ENCODE results near the gene RBM26.

Gene RBM26, protein sequence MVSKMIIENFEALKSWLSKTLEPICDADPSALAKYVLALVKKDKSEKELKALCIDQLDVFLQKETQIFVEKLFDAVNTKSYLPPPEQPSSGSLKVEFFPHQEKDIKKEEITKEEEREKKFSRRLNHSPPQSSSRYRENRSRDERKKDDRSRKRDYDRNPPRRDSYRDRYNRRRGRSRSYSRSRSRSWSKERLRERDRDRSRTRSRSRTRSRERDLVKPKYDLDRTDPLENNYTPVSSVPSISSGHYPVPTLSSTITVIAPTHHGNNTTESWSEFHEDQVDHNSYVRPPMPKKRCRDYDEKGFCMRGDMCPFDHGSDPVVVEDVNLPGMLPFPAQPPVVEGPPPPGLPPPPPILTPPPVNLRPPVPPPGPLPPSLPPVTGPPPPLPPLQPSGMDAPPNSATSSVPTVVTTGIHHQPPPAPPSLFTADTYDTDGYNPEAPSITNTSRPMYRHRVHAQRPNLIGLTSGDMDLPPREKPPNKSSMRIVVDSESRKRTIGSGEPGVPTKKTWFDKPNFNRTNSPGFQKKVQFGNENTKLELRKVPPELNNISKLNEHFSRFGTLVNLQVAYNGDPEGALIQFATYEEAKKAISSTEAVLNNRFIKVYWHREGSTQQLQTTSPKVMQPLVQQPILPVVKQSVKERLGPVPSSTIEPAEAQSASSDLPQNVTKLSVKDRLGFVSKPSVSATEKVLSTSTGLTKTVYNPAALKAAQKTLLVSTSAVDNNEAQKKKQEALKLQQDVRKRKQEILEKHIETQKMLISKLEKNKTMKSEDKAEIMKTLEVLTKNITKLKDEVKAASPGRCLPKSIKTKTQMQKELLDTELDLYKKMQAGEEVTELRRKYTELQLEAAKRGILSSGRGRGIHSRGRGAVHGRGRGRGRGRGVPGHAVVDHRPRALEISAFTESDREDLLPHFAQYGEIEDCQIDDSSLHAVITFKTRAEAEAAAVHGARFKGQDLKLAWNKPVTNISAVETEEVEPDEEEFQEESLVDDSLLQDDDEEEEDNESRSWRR

DNA sequence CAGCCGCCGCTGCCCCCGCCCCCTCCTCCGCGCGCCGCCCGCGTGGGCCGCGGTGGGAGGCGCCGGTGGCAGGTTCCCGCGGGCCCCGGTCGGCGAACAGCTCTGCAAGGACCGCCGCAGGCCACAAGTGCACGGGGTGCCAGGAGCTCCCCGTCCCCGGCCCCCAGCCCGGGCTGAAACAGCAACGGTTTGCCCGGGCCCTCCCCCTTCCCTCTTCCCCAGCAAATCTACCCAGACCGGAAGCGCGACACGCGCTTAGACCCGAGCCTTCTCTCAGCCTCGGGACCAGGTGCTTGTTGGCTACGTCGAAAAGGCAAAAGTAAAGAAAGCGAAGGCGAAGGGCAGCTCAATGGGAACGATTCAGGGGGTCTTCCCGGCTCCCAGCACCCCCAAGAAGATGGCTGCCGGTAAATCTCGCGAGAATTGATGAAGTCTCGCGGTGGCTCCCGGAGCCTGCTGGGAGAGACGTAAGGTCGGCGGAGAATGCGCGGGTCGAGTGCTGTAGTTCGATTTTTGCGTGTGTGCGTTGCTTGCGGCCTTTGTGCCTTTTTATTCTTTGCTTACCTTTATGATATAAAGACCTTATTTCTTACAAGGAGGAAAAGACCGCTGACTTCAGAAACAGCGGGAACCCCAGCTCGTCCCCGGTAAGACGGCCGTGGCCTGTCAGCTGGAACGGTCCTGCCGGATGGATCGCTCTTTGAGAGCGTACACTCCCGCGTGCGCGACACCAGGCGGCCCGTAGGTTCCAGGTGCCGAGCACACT lies at the start of gene RBM26:
TSS of gene RBM26 (minus strand) at position 425 of the 766 bp plus-strand sequence. CDS start 481 bp downstream, outside the sequence.
- DNase-seq = peak; percentile 98 to 99 (median 99)

DNA sequence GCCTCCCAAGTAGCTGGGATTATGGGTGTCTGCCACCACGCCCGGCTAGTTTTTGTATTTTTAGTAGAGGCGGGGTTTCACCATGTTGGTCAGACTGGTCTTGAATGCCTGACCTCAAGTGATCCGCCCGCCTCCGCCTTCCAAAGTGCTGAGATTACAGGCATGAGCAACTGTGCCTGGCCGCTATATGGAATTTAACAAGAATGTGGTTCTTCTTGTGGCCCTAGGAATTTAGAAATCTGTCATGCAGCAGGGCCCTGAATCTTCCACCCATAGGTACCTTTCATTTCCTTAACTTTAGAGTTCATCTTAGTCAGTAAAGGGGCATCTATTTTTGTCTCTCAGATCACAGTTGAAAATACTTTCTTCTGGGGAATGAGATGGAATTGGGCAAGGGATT lies 49.3 kb upstream of the RBM26 start:
- DNase-seq = no peak

DNA sequence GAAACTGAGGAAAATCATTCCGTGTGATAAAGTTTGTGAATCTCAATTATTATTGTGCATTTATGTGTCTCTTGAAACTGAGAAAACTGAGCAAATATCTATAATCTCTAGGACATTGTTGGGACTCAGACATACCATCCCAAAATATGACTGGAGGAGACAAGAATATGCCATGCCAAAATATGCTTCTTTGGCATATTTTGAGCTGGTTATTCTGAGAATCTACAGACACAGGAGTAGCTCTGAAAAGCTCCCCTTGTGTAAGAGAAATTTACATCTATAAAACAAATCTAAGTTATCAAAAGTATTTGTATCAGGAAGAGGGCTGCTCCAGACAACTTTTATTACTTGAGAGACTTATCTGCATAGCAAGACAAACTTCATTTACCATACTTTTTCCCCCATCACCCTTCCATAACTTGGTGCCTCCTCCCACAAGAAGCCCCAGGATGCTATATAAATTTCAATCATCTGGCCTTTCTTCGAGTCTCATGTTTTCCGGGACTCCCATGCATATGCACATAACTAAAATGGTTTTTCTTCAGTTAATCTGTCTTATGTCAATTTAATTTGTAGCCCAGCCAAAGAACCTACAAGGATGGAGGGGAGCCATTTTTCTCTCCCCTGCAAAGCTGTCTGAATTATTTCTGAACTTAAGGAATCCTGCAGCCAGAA lies 46.3 kb upstream of the RBM26 start:
- no peak for DNase-seq

DNA sequence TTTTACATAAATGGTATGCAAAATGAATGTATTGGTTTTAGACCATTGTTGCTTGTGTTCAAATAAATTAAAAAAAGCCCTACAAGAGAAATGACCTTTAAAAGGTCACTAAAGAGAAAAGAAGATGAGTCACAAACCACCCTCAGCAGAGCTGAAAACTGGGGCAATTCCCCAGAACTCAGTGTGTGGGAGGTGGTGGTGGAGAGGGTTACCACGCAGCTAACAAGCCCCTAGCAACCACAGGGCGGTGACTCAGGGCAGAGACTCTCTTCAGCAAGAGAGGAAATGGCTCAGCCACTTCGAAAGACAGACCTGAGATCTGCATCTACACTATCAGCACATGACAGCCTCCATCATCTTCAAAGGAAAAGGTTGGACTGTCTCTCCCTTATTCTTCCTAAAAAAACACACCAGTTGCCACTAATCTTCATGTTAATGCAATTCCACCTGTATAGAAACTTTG lies 45.5 kb upstream of the RBM26 start:
- no peak for DNase-seq

DNA sequence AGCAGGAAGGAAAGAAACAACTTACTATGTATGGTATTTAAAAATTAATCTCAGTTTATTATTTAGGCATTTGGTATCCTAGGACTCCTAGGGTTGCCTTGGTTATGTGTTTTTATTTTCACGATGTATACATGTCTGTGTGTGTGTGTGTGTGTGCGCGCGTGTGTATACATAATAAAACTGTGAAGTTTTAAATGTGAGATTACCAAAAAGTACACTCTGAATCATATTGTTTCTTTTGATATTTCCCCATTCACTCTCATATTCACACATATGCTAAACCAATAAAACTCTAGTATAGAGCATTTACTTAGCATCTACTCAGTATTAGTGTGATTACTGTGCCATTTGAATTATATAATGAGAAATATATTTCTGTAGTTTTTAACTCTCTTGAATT lies 44.1 kb upstream of the RBM26 start:
- DNase-seq = no peak

DNA sequence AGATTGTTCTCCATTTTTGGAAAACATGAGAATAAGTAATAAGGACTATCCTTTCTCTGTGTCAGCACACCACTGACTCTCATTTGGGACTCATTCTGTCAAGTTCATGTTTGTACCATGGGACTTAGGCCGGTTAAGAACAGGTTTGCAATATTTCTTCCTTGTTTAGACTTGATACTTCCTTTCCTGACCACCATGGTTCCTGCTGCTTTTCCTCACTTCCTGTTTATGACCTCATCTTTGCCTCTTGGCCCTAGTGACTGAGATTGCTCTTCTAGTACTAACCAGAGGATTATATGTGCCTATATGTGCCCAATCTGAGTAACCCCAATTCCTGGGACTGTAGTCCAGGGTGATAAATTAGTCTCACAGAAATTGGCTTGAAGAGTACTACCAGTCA lies 42.4 kb upstream of the RBM26 start:
- DNase-seq = no peak

DNA sequence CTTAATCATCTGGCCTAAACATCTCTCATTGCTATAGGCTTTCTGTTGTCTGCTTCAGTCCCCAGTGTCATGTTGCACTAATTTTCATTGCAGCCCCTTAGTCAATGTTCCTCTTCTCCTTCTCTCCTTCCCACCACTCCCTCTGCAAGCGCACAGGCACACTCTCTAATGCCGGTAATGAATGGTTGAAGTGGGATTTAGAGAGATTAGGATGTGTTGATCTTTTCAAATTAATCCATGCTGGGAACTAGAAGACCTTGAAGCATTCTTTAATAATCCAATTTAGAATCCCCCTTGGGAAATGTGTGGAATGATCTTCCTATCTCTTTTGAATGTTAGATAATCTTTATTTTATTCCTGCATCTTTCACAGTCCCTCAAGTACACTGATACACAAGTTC lies 41.7 kb upstream of the RBM26 start:
- DNase-seq = no peak

DNA sequence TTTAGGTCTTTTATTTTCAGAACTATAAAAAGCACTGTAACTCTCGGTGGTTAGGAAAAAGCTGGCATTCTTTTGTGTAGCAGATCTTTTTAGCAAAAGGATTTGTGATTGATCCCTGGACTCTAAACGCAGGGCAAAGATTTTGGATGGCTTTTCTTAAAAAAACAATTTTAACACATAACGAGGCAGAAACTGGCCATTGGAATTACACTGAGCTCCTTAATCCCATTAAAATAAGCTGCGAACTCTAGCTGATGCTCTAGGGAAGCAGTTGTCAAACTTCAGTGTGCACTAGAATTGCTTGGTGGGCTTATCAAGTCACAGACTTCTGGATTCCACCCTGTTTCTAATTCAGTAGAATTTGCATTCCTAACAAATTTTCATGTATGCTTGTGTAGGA lies 41.1 kb upstream of the RBM26 start:
- DNase-seq = no peak

DNA sequence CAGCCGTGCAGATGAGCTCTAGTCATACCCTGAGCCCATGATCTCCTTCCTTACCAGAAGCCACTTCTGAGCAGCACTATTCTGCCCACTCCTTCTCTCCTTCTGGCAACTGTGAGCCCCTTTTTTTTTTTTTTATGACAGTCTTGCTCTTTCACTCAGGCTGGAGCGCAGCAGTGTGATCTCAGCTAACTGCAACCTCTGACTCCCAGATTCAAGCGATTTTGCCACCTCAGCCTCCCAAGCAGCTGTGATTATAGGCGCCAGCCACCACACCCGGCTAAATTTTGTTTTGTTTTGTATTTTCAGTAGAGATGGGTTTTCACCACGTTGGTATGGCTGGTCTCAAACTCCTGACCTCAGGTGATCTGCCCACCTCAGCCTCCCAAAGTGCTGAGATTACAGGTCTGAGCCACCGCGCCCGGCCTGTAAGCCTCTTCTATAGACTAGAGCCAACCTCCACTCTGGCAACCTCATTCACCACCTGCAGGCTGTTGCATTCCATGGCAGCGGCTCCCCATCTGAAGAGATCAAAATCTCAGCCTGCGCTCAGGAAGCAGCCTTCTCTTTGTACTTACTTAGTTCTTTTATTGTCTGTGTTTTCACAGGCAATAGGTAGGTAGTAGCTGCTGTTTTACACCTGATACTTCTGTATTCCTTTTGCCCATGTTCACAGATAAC lies 40.1 kb upstream of the RBM26 start:
- no peak for DNase-seq

DNA sequence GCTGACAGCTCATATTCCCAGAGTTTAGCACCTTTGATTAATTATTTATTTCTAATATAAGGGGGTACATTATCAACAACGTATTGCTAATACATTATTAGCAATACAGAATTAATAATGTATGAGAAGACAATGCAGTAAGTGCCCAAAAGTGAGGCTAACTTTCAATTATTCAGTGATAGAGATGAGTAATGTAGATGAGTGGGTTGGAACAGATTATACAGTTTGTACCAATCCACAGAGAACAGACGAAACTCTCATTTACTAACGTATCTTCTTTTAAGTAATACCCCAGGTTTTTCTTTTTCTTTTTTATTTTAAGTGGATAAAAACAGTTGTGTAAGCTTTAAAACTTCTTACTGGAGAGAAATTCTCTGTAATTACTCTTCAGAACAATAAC lies 36.7 kb upstream of the RBM26 start:
- no peak for DNase-seq

DNA sequence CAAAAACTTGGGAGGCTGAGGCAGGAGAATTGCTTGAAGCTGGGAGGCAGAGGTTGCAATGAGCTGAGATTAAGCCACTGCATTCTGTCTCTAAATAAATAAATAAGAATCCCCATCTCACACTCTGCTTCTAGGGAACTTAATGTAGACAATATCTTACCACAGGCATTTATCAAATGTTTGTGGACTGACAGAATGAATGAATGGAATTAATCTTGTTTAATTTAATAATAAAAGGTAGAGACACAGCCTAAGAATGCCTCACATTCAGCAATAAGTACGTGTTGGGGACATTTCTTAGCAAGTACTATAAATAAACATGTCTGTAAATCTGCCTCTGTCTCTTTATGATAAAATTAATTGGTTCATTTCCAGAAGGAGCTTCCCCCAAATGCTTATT lies 36.2 kb upstream of the RBM26 start:
- no peak for DNase-seq

DNA sequence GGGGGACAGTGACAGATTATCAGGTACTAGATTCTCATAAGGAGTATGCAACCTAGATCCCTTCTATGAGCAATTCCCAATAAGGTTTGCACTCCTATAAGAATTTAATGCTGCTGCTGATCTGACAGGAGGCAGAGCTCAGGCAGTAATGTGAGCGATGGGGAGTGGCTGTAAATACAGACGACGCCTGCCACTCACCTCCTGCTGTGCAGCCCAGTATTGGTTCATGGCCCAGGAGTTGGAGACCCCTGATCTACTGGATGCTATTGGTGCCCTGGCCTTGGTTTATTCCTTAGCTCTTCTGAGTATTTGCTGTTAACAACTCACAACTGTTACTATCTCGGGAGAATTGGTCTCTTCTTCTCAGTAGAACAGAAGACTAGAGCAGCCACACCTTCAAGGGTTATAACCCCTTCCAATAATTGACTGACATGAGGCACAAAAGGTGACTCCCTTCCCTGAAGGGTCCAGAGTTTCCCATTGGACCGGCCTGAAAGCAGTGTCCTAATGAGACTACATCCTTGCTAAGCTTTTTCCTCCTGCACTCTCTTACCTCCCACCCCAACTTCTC lies 35.0 kb upstream of the RBM26 start:
- DNase-seq = no peak

DNA sequence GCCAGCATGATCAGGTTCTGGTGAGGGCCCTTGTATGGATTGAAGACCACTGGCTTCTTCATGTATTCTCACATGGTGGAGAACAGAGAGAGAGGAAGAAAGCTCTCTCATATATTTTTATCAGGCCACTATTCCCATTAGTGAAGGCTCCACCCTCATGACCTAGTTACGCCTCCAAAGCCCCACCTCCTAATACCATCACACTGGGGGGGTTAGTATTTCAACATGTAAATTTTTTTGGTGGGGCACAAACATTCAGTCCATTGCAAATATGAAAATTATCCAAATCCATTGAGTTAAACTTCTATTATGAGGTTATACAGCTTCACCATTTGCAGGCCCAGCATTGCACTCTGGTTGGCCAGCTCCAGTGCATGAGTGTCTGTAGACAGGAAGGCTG lies 33.2 kb upstream of the RBM26 start:
- DNase-seq = no peak

DNA sequence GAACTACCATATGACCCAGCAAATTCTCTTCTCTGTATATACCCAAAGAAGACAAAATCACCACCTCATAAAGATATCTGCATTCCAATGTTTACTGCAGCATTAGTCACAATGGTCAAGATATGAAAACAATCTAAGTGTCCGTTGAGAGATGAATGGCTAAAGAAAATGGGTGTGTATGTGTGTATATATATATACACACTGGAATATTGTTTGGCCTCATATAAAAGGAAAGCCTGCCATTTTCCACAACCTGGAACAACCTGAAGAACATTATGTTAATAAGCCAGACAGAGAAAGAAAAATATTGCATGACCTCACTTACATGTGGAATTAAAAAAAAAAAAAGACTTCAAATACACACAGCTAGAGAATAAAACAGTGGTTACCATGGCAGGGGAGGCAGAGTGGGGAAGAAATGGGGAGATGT lies 29.5 kb upstream of the RBM26 start:
- DNase-seq = no peak

DNA sequence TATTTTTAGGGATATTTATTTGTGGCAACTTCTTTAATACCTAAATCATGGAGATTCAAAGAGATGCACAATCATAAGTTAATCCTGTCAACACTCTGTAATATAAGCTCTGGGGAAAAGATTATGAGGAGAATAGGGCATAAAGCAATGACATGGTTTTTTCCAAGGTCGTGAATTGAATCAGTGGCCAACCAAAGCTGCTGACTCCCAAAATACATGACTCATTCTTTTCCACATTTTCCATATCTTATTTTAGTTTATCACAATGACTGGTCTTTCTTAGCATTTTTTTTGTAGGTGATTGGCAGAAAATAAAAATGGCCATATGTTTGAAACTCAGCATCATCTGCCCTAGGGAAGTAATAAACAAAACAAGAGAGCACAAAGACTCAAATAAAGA lies 28.5 kb upstream of the RBM26 start:
- DNase-seq = no peak

DNA sequence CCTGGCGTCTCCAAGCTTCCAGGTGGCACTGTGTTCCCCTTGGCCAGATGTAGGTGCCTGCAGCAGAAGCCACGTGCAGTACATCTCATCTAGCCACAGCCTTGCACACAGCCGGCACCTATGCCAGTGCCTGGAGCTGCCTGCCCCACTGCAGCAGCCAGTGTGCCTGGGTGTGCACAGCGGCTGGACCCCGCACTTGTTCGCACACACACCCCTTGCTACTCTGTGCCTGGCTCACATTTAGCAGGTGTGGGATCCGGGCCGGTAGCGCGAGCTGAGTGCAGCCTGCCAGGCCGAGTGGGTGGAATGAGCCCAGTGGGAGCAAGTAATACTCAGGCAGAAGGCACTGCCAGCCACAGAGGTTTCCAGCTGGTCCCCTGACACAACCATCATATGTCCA lies 26.9 kb upstream of the RBM26 start:
- no peak for DNase-seq

DNA sequence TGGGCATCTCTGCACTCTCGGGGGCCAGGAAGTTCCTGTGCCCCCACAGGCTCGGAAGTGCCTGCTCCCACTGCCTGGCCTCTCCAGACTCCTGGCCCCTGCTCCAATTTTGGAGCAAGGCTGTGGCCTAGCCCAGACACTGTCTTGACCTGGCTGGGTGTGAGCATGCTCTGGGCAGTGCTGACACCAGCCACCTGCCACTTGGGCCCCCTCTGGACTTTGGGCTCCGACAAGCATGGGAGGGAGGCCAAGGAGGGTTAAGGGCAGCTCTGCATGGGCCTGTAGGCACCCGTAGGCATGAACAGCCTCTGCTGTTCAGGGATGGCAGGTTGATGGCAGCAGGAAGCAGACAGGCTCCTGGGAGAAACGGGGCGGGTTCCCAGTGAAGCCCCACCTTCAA lies 26.0 kb upstream of the RBM26 start:
- no peak for DNase-seq

DNA sequence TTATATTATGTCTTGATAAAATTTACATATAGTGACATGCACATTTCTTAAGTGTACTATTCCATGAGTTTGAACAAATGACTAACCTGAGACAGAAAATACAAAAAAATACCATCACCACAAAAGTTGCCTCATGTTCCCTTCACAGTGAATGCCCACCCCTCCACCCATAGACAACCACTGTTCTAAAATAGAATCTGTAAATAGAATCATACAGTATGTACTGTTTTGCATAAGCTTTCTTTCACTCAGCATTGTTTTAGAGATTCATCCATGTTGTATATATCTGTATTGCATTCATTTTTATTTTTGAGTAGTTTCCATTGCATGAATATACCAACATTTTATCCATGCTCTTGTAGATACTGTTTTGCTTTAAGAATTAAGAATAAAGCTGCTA lies 23.3 kb upstream of the RBM26 start:
- DNase-seq = no peak

DNA sequence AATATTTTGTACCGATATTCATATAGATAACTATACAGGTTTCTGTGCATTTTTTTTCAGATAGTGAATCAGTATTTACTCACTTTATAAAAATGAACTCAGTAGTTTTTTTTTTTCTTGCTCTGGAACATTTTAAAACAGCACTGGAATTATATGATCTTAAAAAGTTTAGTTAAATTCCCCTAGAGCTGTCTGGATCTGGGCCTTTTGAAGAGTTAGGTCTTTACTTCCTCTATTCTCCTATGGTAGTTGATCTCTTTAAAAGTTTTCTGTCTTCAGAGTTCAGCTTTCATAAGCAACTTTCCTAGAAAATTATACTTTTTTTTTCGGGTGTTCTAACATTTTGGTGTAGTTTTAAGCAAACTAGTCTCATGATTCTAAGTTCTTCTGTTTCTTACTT lies 21.8 kb upstream of the RBM26 start:
- no peak for DNase-seq

DNA sequence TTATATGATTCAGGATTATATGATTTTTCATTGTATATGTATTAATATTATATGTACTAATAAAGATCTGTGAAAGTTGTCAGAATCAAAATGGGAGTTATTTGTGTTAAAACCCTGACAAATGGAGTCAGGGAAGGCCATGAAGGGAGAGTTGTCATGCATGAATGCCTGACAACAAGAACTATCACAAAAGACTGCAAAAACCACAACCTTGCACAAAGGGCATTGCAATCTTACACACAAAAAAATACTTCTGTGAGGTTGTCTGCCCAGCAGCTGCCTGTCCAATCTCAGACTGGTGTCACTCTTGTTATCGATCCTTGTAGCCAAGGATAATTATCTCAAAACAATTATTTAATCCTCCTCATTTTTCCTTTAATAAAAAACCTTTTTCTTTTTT lies 21.2 kb upstream of the RBM26 start:
- DNase-seq = peak in 1 of 3 experiments; percentile 35
